Esophagus muscularis mucosa (tissue), 4 donors: ENCODE results near the gene LCK. TPM values are rescaled to one million over a fixed set of nuclear protein-coding genes. Genes with fewer than 3 reads are reported as not detected.
"Not testable (repeated sequence)": the region's sequence is repeated elsewhere in the genome, so short reads cannot be mapped to it uniquely, and the experiment has no call there.

Experiments used
- DNase-seq: peaks from one replicate; pipeline ENCODE4 v3.0.0-alpha.2; 2017; ENCODE audit errors: extremely low spot score
- H3K27ac ChIP-seq, 4 donors: fragments of 200-600 bp; sonication (generic); replicated peaks in 1 of 4; 1 replicate in 3 of 4; 2 replicates in 1 of 4; pipeline ENCODE4 v1.5.1; 2016 to 2019; ENCODE audit warnings: mild to moderate bottlenecking in 1 of 4
- H3K27me3 ChIP-seq, 4 donors: fragments of 200-600 bp; sonication (generic); one replicate each; pipeline versions ENCODE4 v1.5.1 to v1.6.0; 2016 to 2019
- H3K36me3 ChIP-seq, 4 donors: fragments of 200-600 bp; sonication (generic); one replicate each; pipeline ENCODE4 v1.5.1; 2016 to 2019
- H3K4me1 ChIP-seq, 4 donors: fragments of 200-600 bp; sonication (generic); one replicate each; pipeline ENCODE4 v1.5.1; 2016 to 2019
- H3K4me3 ChIP-seq, 4 donors: fragments of 200-600 bp; sonication (generic); 1 replicate in 2 of 4; 2 replicates in 2 of 4; pipeline ENCODE4 v1.5.1; 2016 to 2019; ENCODE audit warnings: mild to moderate bottlenecking in 4 of 4, moderate library complexity in 1 of 4
- H3K9me3 ChIP-seq, 4 donors: fragments of 200-600 bp; sonication (generic); 1 replicate in 3 of 4; 2 replicates in 1 of 4; pipeline ENCODE4 v1.5.1; 2016 to 2019
- EP300 ChIP-seq: sonication (generic); formaldehyde crosslinking; IDR thresholded peaks from one replicate; pipeline ENCODE4 v1.6.1; 2017; ENCODE audit warnings: antibody characterized with exemption
- POLR2A ChIP-seq: fragments of 450-650 bp; IDR thresholded peaks from one replicate; pipeline ENCODE4 v1.6.1; 2017; ENCODE audit warnings: antibody characterized with exemption, moderate library complexity, mild to moderate bottlenecking, low read depth
- POLR2AphosphoS5 ChIP-seq, 2 donors: sonication (generic); formaldehyde crosslinking; IDR thresholded peaks; one replicate each; pipeline ENCODE4 v1.6.1; 2017; ENCODE audit warnings: antibody characterized with exemption in 2 of 2
- WGBS: methylation state at CpG from one replicate; pipeline ENCODE4 v1.1.5; 2018; 5-methylcytosine and 5-hydroxymethylcytosine counted together
- intact Hi-C: fragments of 100-400 bp; cut with DNase I; formaldehyde crosslinking; loops from one replicate; pipeline ENCODE4 v1.15.1; 2023
- total RNA-seq, 4 donors: library from RNA; depleted of rRNA; stranded (reverse); fragments of >200 nt; gene quantifications; one replicate each; pipeline versions ENCODE4 v1.1.0 to v1.2.1, GENCODE V29; 2016
- TF ChIP-seq, protein P1 (sequence below), 3 experiments: fragments of 200-600 bp in 2 of 3; fragments of 450-650 bp in 1 of 3; sonication (generic) in 2 of 3; IDR thresholded peaks; one replicate each; pipeline ENCODE4 v1.5.1; 2017 to 2019; ENCODE audit warnings: antibody characterized with exemption in 3 of 3, mild to moderate bottlenecking in 2 of 3, moderate library complexity in 1 of 3

Gene LCK
- total RNA-seq, 4 donors from 2014 or later: 0.42 to 2.8 (median 1.1) TPM

DNA sequence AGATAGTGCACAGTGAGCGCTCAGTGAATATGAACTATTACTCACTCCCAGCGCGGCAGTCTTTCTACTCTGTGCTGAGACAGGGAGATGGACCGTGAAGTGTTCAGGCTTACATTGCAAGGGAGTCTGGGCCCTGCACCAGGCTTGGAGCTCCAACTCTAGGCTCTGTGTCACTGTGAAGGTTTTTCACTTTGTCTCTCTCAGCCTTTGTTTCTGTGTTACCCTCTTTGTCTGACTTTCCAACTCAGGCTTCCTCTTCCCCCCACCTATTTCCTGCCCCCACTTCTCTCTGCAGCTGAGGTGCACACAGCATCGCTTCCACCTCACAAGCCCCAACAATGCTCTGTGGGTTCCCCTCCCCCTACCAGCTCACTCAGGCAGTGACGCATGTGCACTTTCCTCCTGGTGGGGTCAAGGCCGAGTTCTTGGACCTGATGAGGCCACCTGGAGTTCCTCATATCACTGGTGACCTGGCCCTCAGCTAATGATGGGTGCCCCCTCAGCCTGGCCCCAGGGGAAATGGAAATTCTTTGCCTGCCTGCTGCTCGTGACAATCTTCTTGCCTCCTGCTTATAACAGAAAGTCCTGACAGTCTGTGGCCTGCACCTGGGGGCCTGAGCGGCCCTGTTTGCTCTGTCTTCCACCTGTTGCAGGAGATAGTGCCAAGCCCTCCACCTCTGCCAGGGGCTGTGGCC, 1.1 kb upstream of the LCK start:
- TF ChIP-seq, protein P1, sequence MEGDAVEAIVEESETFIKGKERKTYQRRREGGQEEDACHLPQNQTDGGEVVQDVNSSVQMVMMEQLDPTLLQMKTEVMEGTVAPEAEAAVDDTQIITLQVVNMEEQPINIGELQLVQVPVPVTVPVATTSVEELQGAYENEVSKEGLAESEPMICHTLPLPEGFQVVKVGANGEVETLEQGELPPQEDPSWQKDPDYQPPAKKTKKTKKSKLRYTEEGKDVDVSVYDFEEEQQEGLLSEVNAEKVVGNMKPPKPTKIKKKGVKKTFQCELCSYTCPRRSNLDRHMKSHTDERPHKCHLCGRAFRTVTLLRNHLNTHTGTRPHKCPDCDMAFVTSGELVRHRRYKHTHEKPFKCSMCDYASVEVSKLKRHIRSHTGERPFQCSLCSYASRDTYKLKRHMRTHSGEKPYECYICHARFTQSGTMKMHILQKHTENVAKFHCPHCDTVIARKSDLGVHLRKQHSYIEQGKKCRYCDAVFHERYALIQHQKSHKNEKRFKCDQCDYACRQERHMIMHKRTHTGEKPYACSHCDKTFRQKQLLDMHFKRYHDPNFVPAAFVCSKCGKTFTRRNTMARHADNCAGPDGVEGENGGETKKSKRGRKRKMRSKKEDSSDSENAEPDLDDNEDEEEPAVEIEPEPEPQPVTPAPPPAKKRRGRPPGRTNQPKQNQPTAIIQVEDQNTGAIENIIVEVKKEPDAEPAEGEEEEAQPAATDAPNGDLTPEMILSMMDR (IDR thresholded peaks at IDR 0.05): no peak
- peak; percentile 57 to 77 for TF ChIP-seq POLR2AphosphoS5 (IDR thresholded peaks at IDR 0.05)
- WGBS: 66% methylated on average over 8 of the region's 9 CpGs
- intact Hi-C loops: no loop called here
- H3K27ac ChIP-seq: peak overlapping the region; percentile 45 to 73 (median 67)
- H3K4me1 ChIP-seq: peaks cover 39 to 66% (median 63%) of the 10 kb centered on the region in 4 donors
- DNase-seq: no peak
- no peaks in the 10 kb centered on the region for H3K27me3 ChIP-seq
- no peaks in the 10 kb centered on the region for H3K9me3 ChIP-seq
- no peak overlapping the region for H3K4me3 ChIP-seq
- no peaks in the 10 kb centered on the region for H3K36me3 ChIP-seq

DNA sequence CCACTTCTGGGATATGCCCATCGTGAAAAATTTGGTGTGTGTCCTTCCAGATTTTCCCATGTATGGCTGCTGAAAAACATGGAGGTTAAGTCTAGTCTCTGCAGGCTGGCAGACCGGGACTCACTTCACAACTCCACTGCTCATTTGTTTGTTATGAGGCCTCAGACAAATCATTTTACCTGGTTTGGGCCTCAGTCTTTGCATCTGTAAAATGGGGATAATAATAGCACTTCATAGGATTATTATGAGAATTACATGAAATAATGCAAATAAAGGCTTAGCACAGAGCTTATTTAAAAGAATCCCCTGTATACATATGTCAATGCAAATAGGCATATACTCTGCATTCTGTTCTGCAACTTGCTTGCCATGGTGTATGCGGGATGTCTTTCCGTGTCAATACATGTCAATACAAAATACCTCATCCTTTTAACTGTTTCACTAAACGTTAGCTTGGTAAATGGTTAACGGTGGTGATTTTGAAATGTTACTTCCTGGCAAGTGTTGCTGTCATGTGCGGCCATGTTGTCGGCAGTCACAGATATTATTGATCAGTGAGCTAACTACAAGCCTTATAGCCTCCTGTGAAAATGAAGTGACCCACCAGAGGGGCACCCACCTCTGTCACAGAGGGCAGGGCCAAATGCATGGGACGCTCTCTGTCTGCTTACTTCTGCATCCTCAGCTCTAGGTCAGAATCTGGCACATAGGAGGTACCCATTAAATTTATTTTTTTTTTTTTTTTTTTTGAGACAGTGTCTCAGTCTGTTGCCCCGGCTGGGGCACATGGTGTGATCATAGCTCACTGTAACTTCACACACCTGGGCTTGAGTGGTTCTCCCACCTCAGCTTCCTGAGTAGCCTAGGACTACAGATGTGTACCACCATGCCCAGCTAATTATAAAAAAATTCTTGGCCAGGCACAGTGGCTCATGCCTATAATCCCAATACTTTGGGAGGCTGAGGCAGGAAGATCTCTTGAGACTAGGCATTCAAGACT, 4.3 kb downstream of the LCK start:
- Histone ChIP-seq H3K27me3 (peaks cover 0 to 6% (median 0%) of the 10 kb centered on the region in 4 donors), H3K36me3 (no peaks in the 10 kb centered on the region), H3K9me3 (no peaks in the 10 kb centered on the region), H3K4me3 (no peak overlapping the region), H3K27ac (no peak overlapping the region), H3K4me1 (peaks cover 7 to 26% (median 22%) of the 10 kb centered on the region in 4 donors)
- 81% methylated on average over 10 of the region's 10 CpGs for WGBS
- TF ChIP-seq POLR2A: no peak
- TF ChIP-seq, protein P1 (IDR thresholded peaks at IDR 0.05): no peak
- TF ChIP-seq EP300: no peak
- no peak for TF ChIP-seq POLR2AphosphoS5 (IDR thresholded peaks at IDR 0.05)
- intact Hi-C loops: no loop called here
- DNase-seq: no peak

DNA sequence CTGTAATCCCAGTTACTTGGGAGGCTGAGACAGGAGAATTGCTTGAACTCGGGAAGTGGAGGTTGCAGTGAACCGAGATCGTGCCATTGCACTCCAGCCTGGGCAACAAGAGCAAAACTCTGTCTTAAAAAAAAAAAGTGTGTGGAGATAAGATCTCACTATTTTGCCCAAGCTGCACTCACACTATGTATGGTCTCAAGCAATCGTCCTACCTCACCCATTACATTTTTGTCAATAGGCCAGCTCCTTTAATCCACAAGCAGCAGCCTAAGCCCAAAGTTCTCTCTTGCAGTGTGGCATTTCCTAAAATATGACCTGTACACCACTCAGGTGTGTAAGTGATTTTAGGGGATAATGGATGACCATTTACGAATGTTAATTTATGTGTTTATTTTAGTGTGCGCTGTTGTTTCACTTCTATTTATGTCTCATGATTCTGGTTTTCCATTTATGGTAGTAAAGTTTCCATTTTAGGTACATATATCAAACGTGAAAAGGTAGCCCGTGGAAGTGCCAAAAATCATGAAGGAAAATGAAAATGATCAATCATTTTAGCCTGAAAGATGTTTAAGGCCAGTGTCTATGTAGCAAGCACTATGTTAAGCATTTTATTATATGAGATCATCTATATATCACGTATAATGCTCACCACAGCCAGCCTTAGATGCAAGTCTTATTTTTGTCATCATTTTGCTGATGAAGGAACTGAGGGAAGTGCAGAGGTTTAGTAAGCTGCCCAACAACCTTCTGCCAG, 5.6 kb downstream of the LCK start:
- H3K4me3 ChIP-seq: no peak overlapping the region
- no peaks in the 10 kb centered on the region for H3K36me3 ChIP-seq
- WGBS: 79% methylated on average over 9 of the region's 9 CpGs
- DNase-seq: no peak
- no peak overlapping the region for H3K27ac ChIP-seq
- H3K4me1 ChIP-seq: peaks cover 0 to 16% (median 11%) of the 10 kb centered on the region in 4 donors
- H3K9me3 ChIP-seq: no peaks in the 10 kb centered on the region
- TF ChIP-seq, protein P1 (IDR thresholded peaks at IDR 0.05): no peak
- TF ChIP-seq POLR2A: no peak
- peaks cover 0 to 6% (median 0%) of the 10 kb centered on the region in 4 donors for H3K27me3 ChIP-seq
- intact Hi-C loops: no loop called here

DNA sequence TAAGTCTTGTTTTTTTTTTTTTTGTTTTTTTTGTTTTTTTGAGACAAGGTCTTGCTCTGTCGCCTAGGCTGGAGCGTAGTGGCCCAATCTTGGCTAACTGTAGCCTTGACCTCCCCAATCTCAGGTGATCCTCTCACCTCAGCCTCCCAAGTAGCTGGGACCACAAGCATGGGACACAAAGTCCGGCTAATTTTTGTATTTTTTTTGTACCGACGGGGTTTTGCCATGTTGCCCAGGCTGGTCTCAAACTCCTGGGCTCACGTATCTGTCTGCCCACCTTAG, 6.1 kb downstream of the LCK start:
- no peak for TF ChIP-seq POLR2AphosphoS5 (IDR thresholded peaks at IDR 0.05)
- TF ChIP-seq, protein P1 (IDR thresholded peaks at IDR 0.05): no peak
- TF ChIP-seq EP300: no peak
- TF ChIP-seq POLR2A: no peak
- H3K4me3 ChIP-seq: no peak overlapping the region
- DNase-seq: no peak
- H3K36me3 ChIP-seq: no peaks in the 10 kb centered on the region
- peaks cover 0 to 6% (median 0%) of the 10 kb centered on the region in 4 donors for H3K27me3 ChIP-seq
- intact Hi-C loops: no loop called here
- H3K9me3 ChIP-seq: no peaks in the 10 kb centered on the region
- peaks cover 0 to 12% (median 7%) of the 10 kb centered on the region in 4 donors for H3K4me1 ChIP-seq
- H3K27ac ChIP-seq: no peak overlapping the region
- 90% methylated on average over 6 of the region's 6 CpGs for WGBS

DNA sequence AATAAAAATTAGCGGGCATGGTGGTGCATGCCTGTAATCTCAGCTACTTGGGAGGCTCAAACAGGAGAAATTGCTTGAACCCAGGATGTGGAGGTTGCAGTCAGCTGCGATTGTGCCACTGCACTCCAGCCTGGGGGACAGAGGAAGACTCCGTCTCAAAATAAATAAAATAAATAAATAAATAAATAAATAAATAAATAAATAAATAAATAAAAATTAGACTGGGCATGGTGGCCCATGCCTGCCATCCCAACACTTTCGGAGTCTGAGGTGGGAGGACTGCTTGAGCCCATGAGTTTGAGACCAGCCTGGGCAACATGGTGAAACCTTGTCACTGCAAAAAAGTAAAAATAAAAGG, 12.2 kb downstream of the LCK start:
- intact Hi-C loops, DNase-seq, H3K27me3 ChIP-seq, H3K9me3 ChIP-seq, H3K4me3 ChIP-seq, H3K27ac ChIP-seq, H3K36me3 ChIP-seq, H3K4me1 ChIP-seq: not testable (repeated sequence)
- 96% methylated on average over 4 of the region's 4 CpGs for WGBS
